Stimulated activated effector memory CD8-positive, alpha-beta T cell treated with anti-CD3 and anti-CD28 coated beads, Interleukin-12 subunit alpha, Interleukin-12 subunit beta, amount 100 ng/mL, for 72 hours (primary cell): ENCODE measurements around the gene RSPH1.

Experiments
- ATAC-seq: fragments of 150-1000 bp; cut with Tn5 transposase; 2 replicates; pipeline ENCODE4 v1.10.0; 2021
- DNase-seq, 2 donors: peaks; one replicate each; pipeline ENCODE4 v3.0.0; 2021 to 2022; ENCODE audit warnings: low spot score in 2 of 2
- H3K27ac Mint-ChIP-seq: one replicate; pipeline ENCODE4 v1.8.0; 2022; ENCODE audit warnings: mild to moderate bottlenecking, mixed read lengths
- H3K36me3 Mint-ChIP-seq: one replicate; pipeline ENCODE4 v1.8.0; 2022; ENCODE audit warnings: mild to moderate bottlenecking, mixed read lengths
- H3K4me1 Mint-ChIP-seq: one replicate; pipeline ENCODE4 v1.8.0; 2022; ENCODE audit warnings: mixed read lengths
- H3K4me3 Mint-ChIP-seq: one replicate; pipeline ENCODE4 v1.8.0; 2022; ENCODE audit warnings: mild to moderate bottlenecking, mixed read lengths
- H3K9me3 Mint-ChIP-seq: one replicate; pipeline ENCODE4 v1.8.0; 2022; ENCODE audit warnings: mixed read lengths

Gene RSPH1

DNA sequence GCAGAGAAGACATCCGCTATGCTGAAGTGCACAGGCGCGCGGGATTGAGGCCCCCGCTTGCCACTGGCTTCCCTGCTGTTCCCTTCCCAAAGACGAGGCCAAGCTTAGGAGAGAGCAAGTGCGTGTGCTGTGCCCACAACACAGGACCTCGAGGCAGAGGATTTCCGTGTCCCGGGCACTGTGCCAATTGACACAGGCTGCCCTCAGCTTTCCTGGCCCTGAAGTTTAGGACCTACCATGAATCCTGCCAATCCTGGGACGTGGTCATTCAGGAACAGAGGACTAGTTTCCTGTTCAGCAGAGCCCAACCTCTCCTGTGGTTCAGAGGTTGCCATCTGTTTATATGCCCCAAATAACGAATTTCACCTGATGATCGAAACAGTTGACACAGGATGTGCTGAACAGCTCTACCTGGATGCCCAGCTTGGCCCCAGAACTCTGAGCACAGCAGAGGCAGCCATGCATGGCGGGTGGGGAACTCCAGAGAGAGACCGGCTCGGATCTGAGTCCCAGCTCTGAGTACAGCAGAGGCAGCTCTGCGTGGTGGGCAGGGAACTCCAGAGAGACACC lies 39.7 kb upstream of the RSPH1 start:
- peaks cover 23% of the 10 kb centered on the region for H3K36me3 Mint-ChIP-seq
- peak; percentile 42 for ATAC-seq
- no peak overlapping the region for H3K27ac Mint-ChIP-seq
- peaks cover 15% of the 10 kb centered on the region for H3K4me1 Mint-ChIP-seq
- H3K9me3 Mint-ChIP-seq = no peaks in the 10 kb centered on the region
- H3K4me3 Mint-ChIP-seq = no peak overlapping the region
- no peak for DNase-seq

- H3K27ac Mint-ChIP-seq = no peak overlapping the region
- peaks cover 17% of the 10 kb centered on the region for H3K36me3 Mint-ChIP-seq
- H3K4me3 Mint-ChIP-seq = no peak overlapping the region
- no peaks in the 10 kb centered on the region for H3K9me3 Mint-ChIP-seq
- DNase-seq (no peak), ATAC-seq (no peak)
- peaks cover 18% of the 10 kb centered on the region for H3K4me1 Mint-ChIP-seq
These were observed 38.7 kb upstream of the RSPH1 start for GRCh38 chr21:42534421-42535378.

GRCh38 chr21:42533963-42534355 lies 37.9 kb upstream of the RSPH1 start:
- DNase-seq = no peak
- no peaks in the 10 kb centered on the region for H3K9me3 Mint-ChIP-seq
- H3K36me3 Mint-ChIP-seq = peaks cover 17% of the 10 kb centered on the region
- no peak for ATAC-seq
- peaks cover 24% of the 10 kb centered on the region for H3K4me1 Mint-ChIP-seq
- no peak overlapping the region for H3K4me3 Mint-ChIP-seq
- no peak overlapping the region for H3K27ac Mint-ChIP-seq

DNA sequence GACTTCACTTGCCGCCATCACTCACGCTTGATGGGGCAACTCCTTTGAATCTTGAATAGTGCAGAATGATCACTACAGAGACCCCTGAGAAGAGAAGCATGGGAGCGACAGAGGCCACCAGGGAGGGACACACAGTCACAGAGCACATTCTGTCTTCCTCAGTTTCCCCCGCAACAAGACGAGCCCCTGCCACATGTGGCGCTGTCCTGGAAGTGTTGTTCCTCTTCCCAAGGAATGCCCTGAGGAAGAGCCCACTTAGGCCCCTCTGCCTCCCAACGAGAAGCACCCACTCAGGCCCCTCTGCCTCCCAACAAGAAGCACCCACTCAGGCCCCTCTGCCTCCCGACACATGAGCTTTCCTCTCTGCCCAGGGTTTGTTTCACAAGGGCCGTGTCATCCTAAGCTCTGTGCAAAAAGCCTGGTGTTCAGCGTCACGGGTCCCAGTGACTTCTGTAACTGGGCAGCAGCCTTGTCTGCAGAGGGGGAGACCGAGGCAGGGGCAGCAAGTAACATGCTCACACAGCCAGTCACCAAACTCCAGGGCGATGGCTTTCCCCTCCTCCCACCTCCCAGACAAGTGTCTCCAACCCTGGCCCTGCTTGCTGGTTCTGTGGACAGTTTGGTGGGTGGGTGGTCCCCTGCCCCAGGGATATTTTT lies 37.4 kb upstream of the RSPH1 start:
- Mint-ChIP-seq H3K9me3 (no peaks in the 10 kb centered on the region), H3K27ac (no peak overlapping the region), H3K36me3 (peaks cover 17% of the 10 kb centered on the region), H3K4me3 (no peak overlapping the region), H3K4me1 (peaks cover 22% of the 10 kb centered on the region)
- ATAC-seq = no peak
- no peak for DNase-seq

- no peak overlapping the region for H3K4me3 Mint-ChIP-seq
- H3K36me3 Mint-ChIP-seq = peaks cover 17% of the 10 kb centered on the region
- H3K4me1 Mint-ChIP-seq = peaks cover 25% of the 10 kb centered on the region
- H3K9me3 Mint-ChIP-seq = no peaks in the 10 kb centered on the region
- ATAC-seq (no peak), DNase-seq (no peak)
- no peak overlapping the region for H3K27ac Mint-ChIP-seq
These were observed 36.6 kb upstream of the RSPH1 start for GRCh38 chr21:42532466-42533181.

GRCh38 chr21:42531771-42532170 lies 35.7 kb upstream of the RSPH1 start:
- H3K4me1 Mint-ChIP-seq = peaks cover 34% of the 10 kb centered on the region
- H3K36me3 Mint-ChIP-seq = peaks cover 21% of the 10 kb centered on the region
- H3K4me3 Mint-ChIP-seq = no peak overlapping the region
- no peak for DNase-seq
- ATAC-seq = no peak
- H3K27ac Mint-ChIP-seq = no peak overlapping the region
- no peaks in the 10 kb centered on the region for H3K9me3 Mint-ChIP-seq

GRCh38 chr21:42530167-42530518 lies 34.1 kb upstream of the RSPH1 start:
- ATAC-seq (no peak), DNase-seq (no peak)
- Mint-ChIP-seq H3K36me3 (peaks cover 20% of the 10 kb centered on the region), H3K4me1 (peaks cover 49% of the 10 kb centered on the region), H3K9me3 (no peaks in the 10 kb centered on the region), H3K4me3 (no peak overlapping the region), H3K27ac (no peak overlapping the region)

DNA sequence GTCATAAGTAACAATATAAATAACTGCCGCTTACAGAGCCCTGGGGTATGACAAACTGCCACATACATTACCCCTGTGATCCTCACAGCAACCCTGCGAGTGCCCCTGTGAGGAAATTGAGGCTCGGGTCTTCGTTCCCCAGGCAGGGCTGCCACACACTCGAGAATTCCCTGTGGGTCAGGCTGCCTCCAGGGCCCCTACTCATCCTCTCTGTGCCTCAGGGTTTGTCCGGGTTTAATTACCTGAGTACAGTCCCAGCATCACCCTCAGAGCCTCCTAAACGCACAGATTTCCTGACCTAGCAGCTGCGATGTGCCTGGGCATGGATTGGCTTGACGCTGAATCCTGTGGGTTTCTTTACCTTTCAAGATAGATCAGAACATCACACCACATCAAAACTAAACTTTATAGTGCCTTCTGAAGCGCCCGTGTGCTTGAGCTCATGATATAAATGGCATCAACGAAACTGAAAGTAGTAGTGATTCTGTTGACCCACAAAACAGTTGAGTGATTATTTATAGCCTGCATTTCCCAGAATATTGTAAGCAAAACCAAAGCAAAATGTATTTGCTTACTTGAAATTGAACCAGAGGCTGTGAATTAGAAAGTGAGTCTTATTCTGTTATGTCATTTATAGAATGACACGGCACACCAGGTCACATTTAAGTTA lies 31.6 kb upstream of the RSPH1 start:
- peak overlapping the region; percentile 52 for H3K4me3 Mint-ChIP-seq
- DNase-seq (peak in 1 of 2 donors; percentile 73), ATAC-seq (peak; percentile 88)
- peaks cover 69% of the 10 kb centered on the region for H3K4me1 Mint-ChIP-seq
- no peaks in the 10 kb centered on the region for H3K9me3 Mint-ChIP-seq
- peak overlapping the region; percentile 38 for H3K27ac Mint-ChIP-seq
- H3K36me3 Mint-ChIP-seq = peaks cover 34% of the 10 kb centered on the region

DNA sequence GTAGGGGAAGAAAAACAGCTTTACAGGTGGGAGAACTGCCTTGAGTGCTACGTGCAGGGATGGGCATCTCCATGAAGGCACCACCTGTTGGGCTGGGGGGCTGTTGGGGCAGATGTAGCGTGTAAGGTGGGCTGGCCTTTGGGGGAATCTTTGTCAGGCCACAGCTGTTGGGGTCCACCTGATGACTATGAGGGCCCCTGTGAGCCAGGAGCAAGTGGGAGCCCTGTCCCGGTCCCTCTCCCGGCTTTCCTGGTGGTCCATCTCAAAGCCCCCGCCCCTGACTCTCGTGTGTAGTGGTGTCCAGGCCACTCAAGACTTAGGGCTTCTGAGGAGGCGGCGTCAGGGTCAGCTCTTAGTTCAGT lies 31.1 kb upstream of the RSPH1 start:
- DNase-seq (no peak), ATAC-seq (no peak)
- peak overlapping the region; percentile 52 for H3K4me3 Mint-ChIP-seq
- peaks cover 39% of the 10 kb centered on the region for H3K36me3 Mint-ChIP-seq
- H3K4me1 Mint-ChIP-seq = peaks cover 71% of the 10 kb centered on the region
- no peaks in the 10 kb centered on the region for H3K9me3 Mint-ChIP-seq
- peak overlapping the region; percentile 38 for H3K27ac Mint-ChIP-seq

DNA sequence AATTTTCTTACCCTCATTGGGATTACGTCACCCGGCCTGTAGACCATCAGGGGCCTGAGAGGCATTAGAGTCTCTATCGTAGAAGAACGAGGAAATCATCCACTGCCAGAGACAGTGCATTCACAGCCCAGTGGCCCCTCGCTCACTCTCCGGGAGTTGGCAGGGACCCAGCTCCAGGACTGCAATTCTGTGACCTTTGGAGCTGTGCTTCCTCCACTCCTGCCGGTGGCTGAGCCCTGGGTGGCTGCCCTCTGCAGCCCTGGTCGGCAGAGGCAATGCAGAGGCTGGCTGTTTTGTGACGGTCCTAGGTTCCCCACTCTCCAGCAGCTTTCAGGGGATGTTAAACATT lies 30.3 kb upstream of the RSPH1 start:
- Mint-ChIP-seq H3K27ac (peak overlapping the region; percentile 38), H3K9me3 (no peaks in the 10 kb centered on the region)

GRCh38 chr21:42525676-42526378 lies 29.8 kb upstream of the RSPH1 start:
- DNase-seq (no peak), ATAC-seq (no peak)
- peaks cover 76% of the 10 kb centered on the region for H3K4me1 Mint-ChIP-seq
- H3K9me3 Mint-ChIP-seq = no peaks in the 10 kb centered on the region
- no peak overlapping the region for H3K4me3 Mint-ChIP-seq
- no peak overlapping the region for H3K27ac Mint-ChIP-seq
- peaks cover 52% of the 10 kb centered on the region for H3K36me3 Mint-ChIP-seq

More for the DNA sequence above, 30.3 kb upstream of the RSPH1 start:
- ATAC-seq (no peak), DNase-seq (no peak)
- peaks cover 47% of the 10 kb centered on the region for H3K36me3 Mint-ChIP-seq
- peaks cover 76% of the 10 kb centered on the region for H3K4me1 Mint-ChIP-seq
- peak overlapping the region; percentile 52 for H3K4me3 Mint-ChIP-seq

- peak overlapping the region; percentile 60 for H3K27ac Mint-ChIP-seq
- DNase-seq = no peak
- ATAC-seq = no peak
- H3K4me3 Mint-ChIP-seq = peak overlapping the region; percentile 61
- H3K4me1 Mint-ChIP-seq = peaks cover 75% of the 10 kb centered on the region
- H3K9me3 Mint-ChIP-seq = no peaks in the 10 kb centered on the region
- peaks cover 59% of the 10 kb centered on the region for H3K36me3 Mint-ChIP-seq
These were observed 29.1 kb upstream of the RSPH1 start for GRCh38 chr21:42525029-42525581.

- H3K4me1 Mint-ChIP-seq = peaks cover 75% of the 10 kb centered on the region
- H3K9me3 Mint-ChIP-seq = no peaks in the 10 kb centered on the region
- no peak for DNase-seq
- ATAC-seq = peak; percentile 57
- H3K36me3 Mint-ChIP-seq = peaks cover 65% of the 10 kb centered on the region
- H3K4me3 Mint-ChIP-seq = peak overlapping the region; percentile 61
- peak overlapping the region; percentile 60 for H3K27ac Mint-ChIP-seq
These were observed 28.5 kb upstream of the RSPH1 start for GRCh38 chr21:42524341-42525028.

DNA sequence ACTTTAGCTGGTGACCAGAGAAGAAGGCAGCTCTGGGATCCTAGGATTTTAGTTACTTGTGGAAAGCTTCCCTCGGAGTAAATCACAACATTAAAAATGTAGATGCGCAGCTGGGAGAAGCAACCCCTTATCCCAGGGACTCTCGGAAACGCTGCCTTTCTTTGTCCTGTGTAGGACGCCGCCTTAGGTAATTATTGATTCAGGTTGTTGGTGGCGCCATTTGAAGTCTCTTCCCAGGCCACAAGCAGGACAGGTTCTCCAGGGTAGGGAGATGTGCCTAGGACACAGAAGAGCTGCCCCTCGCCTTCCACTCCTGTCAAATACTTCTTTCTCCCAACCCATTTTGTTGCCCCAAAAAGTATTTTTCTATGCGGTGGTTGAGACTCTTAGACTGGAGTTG lies 27.9 kb upstream of the RSPH1 start:
- no peak for DNase-seq
- H3K4me3 Mint-ChIP-seq = peak overlapping the region; percentile 61
- no peak overlapping the region for H3K27ac Mint-ChIP-seq
- no peaks in the 10 kb centered on the region for H3K9me3 Mint-ChIP-seq
- ATAC-seq = no peak
- H3K4me1 Mint-ChIP-seq = peaks cover 71% of the 10 kb centered on the region
- peaks cover 71% of the 10 kb centered on the region for H3K36me3 Mint-ChIP-seq
